ENCODE measurements around the gene UBE2O.

DNA sequence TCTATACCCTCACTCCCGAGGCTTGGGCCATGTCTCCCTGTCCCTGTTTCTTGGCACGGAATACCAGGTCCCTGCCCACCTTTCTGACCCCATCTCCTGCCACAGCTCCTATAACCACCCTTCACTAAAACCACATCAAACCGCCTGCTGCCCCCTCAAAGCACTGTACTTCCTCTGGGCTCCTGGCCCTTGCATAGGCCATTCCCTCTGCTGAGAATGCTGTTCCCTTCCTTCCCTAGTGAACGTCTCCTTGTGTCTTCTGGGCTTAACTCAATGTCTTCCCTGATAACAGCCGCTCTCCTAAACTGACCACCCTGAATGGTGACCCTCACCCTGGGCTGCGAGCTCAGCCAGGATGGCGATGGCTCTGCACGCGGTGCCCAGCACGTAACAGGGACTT, 25.1 kb upstream of the UBE2O start:
- TF ChIP-seq HMGA2 (CRISPR knock-in tag; IDR thresholded peaks at IDR 0.05) (no peak), ARID4B (CRISPR knock-in tag; IDR thresholded peaks at IDR 0.05; ENCODE audit: borderline replicate concordance) (no peak), MAX (CRISPR knock-in tag; IDR thresholded peaks at IDR 0.05) (no peak), RELA (CRISPR knock-in tag; IDR thresholded peaks at IDR 0.05; ENCODE audit: borderline replicate concordance) (no peak), USF2 (CRISPR knock-in tag; IDR thresholded peaks at IDR 0.05) (no peak), GABPB1 (CRISPR knock-in tag; IDR thresholded peaks at IDR 0.05) (no peak), NR3C1 (CRISPR knock-in tag; conservative IDR thresholded peaks at IDR 0.05; ENCODE audit: low read depth) (no peak), SMAD4 (CRISPR knock-in tag; IDR thresholded peaks at IDR 0.05) (no peak), ZNF396 (CRISPR knock-in tag; IDR thresholded peaks at IDR 0.05; ENCODE audit: borderline replicate concordance) (no peak), CREB1 (CRISPR knock-in tag; IDR thresholded peaks at IDR 0.05) (no peak), AFF4 (CRISPR knock-in tag; IDR thresholded peaks at IDR 0.05; ENCODE audit: borderline replicate concordance) (no peak), ATF1 (CRISPR knock-in tag; IDR thresholded peaks at IDR 0.05) (no peak)
- TF ChIP-seq, protein P1, sequence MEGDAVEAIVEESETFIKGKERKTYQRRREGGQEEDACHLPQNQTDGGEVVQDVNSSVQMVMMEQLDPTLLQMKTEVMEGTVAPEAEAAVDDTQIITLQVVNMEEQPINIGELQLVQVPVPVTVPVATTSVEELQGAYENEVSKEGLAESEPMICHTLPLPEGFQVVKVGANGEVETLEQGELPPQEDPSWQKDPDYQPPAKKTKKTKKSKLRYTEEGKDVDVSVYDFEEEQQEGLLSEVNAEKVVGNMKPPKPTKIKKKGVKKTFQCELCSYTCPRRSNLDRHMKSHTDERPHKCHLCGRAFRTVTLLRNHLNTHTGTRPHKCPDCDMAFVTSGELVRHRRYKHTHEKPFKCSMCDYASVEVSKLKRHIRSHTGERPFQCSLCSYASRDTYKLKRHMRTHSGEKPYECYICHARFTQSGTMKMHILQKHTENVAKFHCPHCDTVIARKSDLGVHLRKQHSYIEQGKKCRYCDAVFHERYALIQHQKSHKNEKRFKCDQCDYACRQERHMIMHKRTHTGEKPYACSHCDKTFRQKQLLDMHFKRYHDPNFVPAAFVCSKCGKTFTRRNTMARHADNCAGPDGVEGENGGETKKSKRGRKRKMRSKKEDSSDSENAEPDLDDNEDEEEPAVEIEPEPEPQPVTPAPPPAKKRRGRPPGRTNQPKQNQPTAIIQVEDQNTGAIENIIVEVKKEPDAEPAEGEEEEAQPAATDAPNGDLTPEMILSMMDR (IDR thresholded peaks at IDR 0.05): no peak
- TF ChIP-seq, protein P2, sequence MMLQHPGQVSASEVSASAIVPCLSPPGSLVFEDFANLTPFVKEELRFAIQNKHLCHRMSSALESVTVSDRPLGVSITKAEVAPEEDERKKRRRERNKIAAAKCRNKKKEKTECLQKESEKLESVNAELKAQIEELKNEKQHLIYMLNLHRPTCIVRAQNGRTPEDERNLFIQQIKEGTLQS (CRISPR knock-in tag; conservative IDR thresholded peaks at IDR 0.05): no peak
